Measurements from ENCODE around the gene RNH1. TPM values are rescaled to one million over a fixed set of nuclear protein-coding genes. Genes with fewer than 3 reads are reported as not detected.

RNH1 gene
- total RNA-seq, 1 donor from 2014 or later: 151 TPM

- DNase-seq (ENCODE audit: extremely low spot score, unreplicated experiment): no peak
- TF ChIP-seq CTCF (IDR thresholded peaks at IDR 0.05): no peak
Observed at GRCh38 chr11:468493-468892, 38.5 kb downstream of the RNH1 start.

GRCh38 chr11:468036-468435, 39.0 kb downstream of the RNH1 start:
- Mint-ChIP-seq H3K36me3 (ENCODE audit: unreplicated experiment) (no peaks in the 10 kb centered on the region), H3K4me3 (ENCODE audit: unreplicated experiment) (no peak overlapping the region), H3K9me3 (ENCODE audit: unreplicated experiment) (no peaks in the 10 kb centered on the region), H3K27ac (ENCODE audit: unreplicated experiment) (peak overlapping the region; percentile 82), H3K4me1 (ENCODE audit: unreplicated experiment) (peaks cover 22% of the 10 kb centered on the region), H3K27me3 (ENCODE audit: unreplicated experiment) (no peaks in the 10 kb centered on the region)
- no peak for DNase-seq (ENCODE audit: extremely low spot score, unreplicated experiment)
- TF ChIP-seq CTCF (IDR thresholded peaks at IDR 0.05): no peak

More at GRCh38 chr11:468493-468892, 38.5 kb downstream of the RNH1 start:
- H3K27me3 Mint-ChIP-seq (ENCODE audit: unreplicated experiment): no peaks in the 10 kb centered on the region
- no peaks in the 10 kb centered on the region for H3K9me3 Mint-ChIP-seq (ENCODE audit: unreplicated experiment)
- peaks cover 3% of the 10 kb centered on the region for H3K36me3 Mint-ChIP-seq (ENCODE audit: unreplicated experiment)
- peak overlapping the region; percentile 82 for H3K27ac Mint-ChIP-seq (ENCODE audit: unreplicated experiment)
- H3K4me1 Mint-ChIP-seq (ENCODE audit: unreplicated experiment): peaks cover 22% of the 10 kb centered on the region
- no peak overlapping the region for H3K4me3 Mint-ChIP-seq (ENCODE audit: unreplicated experiment)

- Mint-ChIP-seq H3K4me1 (ENCODE audit: unreplicated experiment) (peaks cover 19% of the 10 kb centered on the region), H3K27ac (ENCODE audit: unreplicated experiment) (no peak overlapping the region), H3K9me3 (ENCODE audit: unreplicated experiment) (no peaks in the 10 kb centered on the region), H3K36me3 (ENCODE audit: unreplicated experiment) (peaks cover 4% of the 10 kb centered on the region), H3K27me3 (ENCODE audit: unreplicated experiment) (no peaks in the 10 kb centered on the region), H3K4me3 (ENCODE audit: unreplicated experiment) (no peak overlapping the region)
- no peak for DNase-seq (ENCODE audit: extremely low spot score, unreplicated experiment)
- no peak for TF ChIP-seq CTCF (IDR thresholded peaks at IDR 0.05)
Observed at GRCh38 chr11:465896-466530, 41.0 kb downstream of the RNH1 start.

- no peak for TF ChIP-seq CTCF (IDR thresholded peaks at IDR 0.05)
- Mint-ChIP-seq H3K4me1 (ENCODE audit: unreplicated experiment) (peaks cover 9% of the 10 kb centered on the region), H3K4me3 (ENCODE audit: unreplicated experiment) (no peak overlapping the region), H3K9me3 (ENCODE audit: unreplicated experiment) (no peaks in the 10 kb centered on the region), H3K27me3 (ENCODE audit: unreplicated experiment) (no peaks in the 10 kb centered on the region), H3K27ac (ENCODE audit: unreplicated experiment) (no peak overlapping the region), H3K36me3 (ENCODE audit: unreplicated experiment) (peaks cover 8% of the 10 kb centered on the region)
- no peak for DNase-seq (ENCODE audit: extremely low spot score, unreplicated experiment)
Observed at GRCh38 chr11:464316-464715, 42.7 kb downstream of the RNH1 start.

GRCh38 chr11:462107-462890, 44.7 kb downstream of the RNH1 start:
- no peak for TF ChIP-seq CTCF (IDR thresholded peaks at IDR 0.05)
- Mint-ChIP-seq H3K27ac (ENCODE audit: unreplicated experiment) (no peak overlapping the region), H3K27me3 (ENCODE audit: unreplicated experiment) (no peaks in the 10 kb centered on the region), H3K36me3 (ENCODE audit: unreplicated experiment) (peaks cover 10% of the 10 kb centered on the region), H3K4me3 (ENCODE audit: unreplicated experiment) (no peak overlapping the region), H3K4me1 (ENCODE audit: unreplicated experiment) (peaks cover 3% of the 10 kb centered on the region), H3K9me3 (ENCODE audit: unreplicated experiment) (no peaks in the 10 kb centered on the region)
- no peak for DNase-seq (ENCODE audit: extremely low spot score, unreplicated experiment)
